ENCODE results near the gene WDR18. TPM values are rescaled to one million over a fixed set of nuclear protein-coding genes. Genes with fewer than 3 reads are reported as not detected.
A peak's percentile ranks its signal among the peaks of the same experiment; 100 is the strongest.

Gene WDR18
- total RNA-seq, 1 experiment from 2014 or later, result 43.3 TPM

- H3K4me3 Mint-ChIP-seq (ENCODE audit: low read depth, unreplicated experiment), result no peak overlapping the region
Observed at GRCh38 chr19:980133-980998, 3.8 kb upstream of the WDR18 start.

DNA sequence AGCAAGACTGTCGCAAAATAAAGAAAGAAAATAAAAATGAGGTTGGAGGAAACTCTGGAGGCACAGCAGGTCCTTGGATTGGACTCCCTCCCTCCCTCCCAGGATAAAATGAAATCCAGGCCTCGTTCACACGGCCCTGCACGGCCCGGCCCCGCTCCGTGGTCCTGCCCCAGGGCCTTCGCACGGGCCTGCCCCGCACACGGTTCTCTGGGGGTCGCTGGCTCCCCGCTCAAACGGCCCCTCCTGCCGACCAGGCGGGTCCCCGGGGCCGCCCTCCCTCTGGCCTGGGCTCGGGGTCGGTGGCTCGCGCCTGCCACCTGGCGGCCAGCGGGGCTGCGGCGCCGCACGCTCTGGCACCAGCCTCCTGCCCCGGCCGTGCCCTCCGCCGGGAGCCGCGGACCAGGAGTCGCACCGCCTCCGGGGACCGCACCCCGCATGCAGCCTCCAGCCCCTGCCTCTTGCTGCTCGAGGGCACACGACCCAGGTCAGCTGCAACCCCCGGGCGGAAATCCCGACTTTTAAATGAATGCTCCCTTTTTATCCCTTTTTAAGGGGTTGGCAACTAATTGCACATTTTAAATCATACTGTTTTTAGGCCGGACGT is 1.5 kb upstream of the WDR18 start:
- TF ChIP-seq, protein P1, sequence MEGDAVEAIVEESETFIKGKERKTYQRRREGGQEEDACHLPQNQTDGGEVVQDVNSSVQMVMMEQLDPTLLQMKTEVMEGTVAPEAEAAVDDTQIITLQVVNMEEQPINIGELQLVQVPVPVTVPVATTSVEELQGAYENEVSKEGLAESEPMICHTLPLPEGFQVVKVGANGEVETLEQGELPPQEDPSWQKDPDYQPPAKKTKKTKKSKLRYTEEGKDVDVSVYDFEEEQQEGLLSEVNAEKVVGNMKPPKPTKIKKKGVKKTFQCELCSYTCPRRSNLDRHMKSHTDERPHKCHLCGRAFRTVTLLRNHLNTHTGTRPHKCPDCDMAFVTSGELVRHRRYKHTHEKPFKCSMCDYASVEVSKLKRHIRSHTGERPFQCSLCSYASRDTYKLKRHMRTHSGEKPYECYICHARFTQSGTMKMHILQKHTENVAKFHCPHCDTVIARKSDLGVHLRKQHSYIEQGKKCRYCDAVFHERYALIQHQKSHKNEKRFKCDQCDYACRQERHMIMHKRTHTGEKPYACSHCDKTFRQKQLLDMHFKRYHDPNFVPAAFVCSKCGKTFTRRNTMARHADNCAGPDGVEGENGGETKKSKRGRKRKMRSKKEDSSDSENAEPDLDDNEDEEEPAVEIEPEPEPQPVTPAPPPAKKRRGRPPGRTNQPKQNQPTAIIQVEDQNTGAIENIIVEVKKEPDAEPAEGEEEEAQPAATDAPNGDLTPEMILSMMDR (IDR thresholded peaks at IDR 0.05; ENCODE audit: unreplicated experiment), result peak; percentile 81
- no TSS peak for BruUV-seq (replicated peaks)
- Mint-ChIP-seq H3K4me1 (ENCODE audit: low read depth, unreplicated experiment) (no peaks in the 10 kb centered on the region), H3K36me3 (ENCODE audit: insufficient read depth, unreplicated experiment) (peaks cover 19% of the 10 kb centered on the region), H3K27ac (ENCODE audit: unreplicated experiment) (no peak overlapping the region), H3K27me3 (ENCODE audit: unreplicated experiment) (no peaks in the 10 kb centered on the region), H3K4me3 (ENCODE audit: low read depth, unreplicated experiment) (no peak overlapping the region), H3K9me3 (ENCODE audit: low read depth, unreplicated experiment) (no peaks in the 10 kb centered on the region)
- CTCF ChIA-PET, result interaction anchor here (1.2 kb wide), 1 partner anchor 59 kb away, joined by 3 read pairs; no protein-coding TSS in a partner anchor
- intact Hi-C loops (cut with micrococcal nuclease; ENCODE audit: unreplicated experiment), result loop anchor here (1.0 kb wide), 1 partner anchor 61 kb away; no protein-coding TSS in a partner anchor
- peak; percentile 76 for DNase-seq

More at GRCh38 chr19:980133-980998, 3.8 kb upstream of the WDR18 start:
- Mint-ChIP-seq H3K27me3 (ENCODE audit: unreplicated experiment) (no peaks in the 10 kb centered on the region), H3K27ac (ENCODE audit: unreplicated experiment) (no peak overlapping the region), H3K9me3 (ENCODE audit: low read depth, unreplicated experiment) (no peaks in the 10 kb centered on the region), H3K36me3 (ENCODE audit: insufficient read depth, unreplicated experiment) (peaks cover 14% of the 10 kb centered on the region), H3K4me1 (ENCODE audit: low read depth, unreplicated experiment) (no peaks in the 10 kb centered on the region)
- CTCF ChIA-PET, result no interaction called here
- peak; percentile 18 for DNase-seq
- intact Hi-C loops (cut with micrococcal nuclease; ENCODE audit: unreplicated experiment), result no loop called here
- TF ChIP-seq, protein P1 (IDR thresholded peaks at IDR 0.05; ENCODE audit: unreplicated experiment), result no peak
- no TSS peak for BruUV-seq (replicated peaks)

- no peaks in the 10 kb centered on the region for H3K9me3 Mint-ChIP-seq (ENCODE audit: low read depth, unreplicated experiment)
- H3K36me3 Mint-ChIP-seq (ENCODE audit: insufficient read depth, unreplicated experiment), result peaks cover 19% of the 10 kb centered on the region
- no peak overlapping the region for H3K27ac Mint-ChIP-seq (ENCODE audit: unreplicated experiment)
- H3K4me3 Mint-ChIP-seq (ENCODE audit: low read depth, unreplicated experiment), result peak overlapping the region; percentile 87
- no peak for DNase-seq
- no peaks in the 10 kb centered on the region for H3K4me1 Mint-ChIP-seq (ENCODE audit: low read depth, unreplicated experiment)
- CTCF ChIA-PET, result no interaction called here
- intact Hi-C loops (cut with micrococcal nuclease; ENCODE audit: unreplicated experiment), result no loop called here
- no peaks in the 10 kb centered on the region for H3K27me3 Mint-ChIP-seq (ENCODE audit: unreplicated experiment)
- BruUV-seq (replicated peaks), result no TSS peak
- TF ChIP-seq, protein P1 (IDR thresholded peaks at IDR 0.05; ENCODE audit: unreplicated experiment), result no peak
Observed at GRCh38 chr19:986083-986482, 1.9 kb downstream of the WDR18 start.

GRCh38 chr19:988081-988480 is 3.9 kb downstream of the WDR18 start:
- TF ChIP-seq, protein P1 (IDR thresholded peaks at IDR 0.05; ENCODE audit: unreplicated experiment), result no peak
- Mint-ChIP-seq H3K27ac (ENCODE audit: unreplicated experiment) (no peak overlapping the region), H3K27me3 (ENCODE audit: unreplicated experiment) (no peaks in the 10 kb centered on the region), H3K4me3 (ENCODE audit: low read depth, unreplicated experiment) (no peak overlapping the region), H3K4me1 (ENCODE audit: low read depth, unreplicated experiment) (no peaks in the 10 kb centered on the region), H3K9me3 (ENCODE audit: low read depth, unreplicated experiment) (no peaks in the 10 kb centered on the region), H3K36me3 (ENCODE audit: insufficient read depth, unreplicated experiment) (peaks cover 19% of the 10 kb centered on the region)
- no peak for DNase-seq
- BruUV-seq (replicated peaks), result no TSS peak
- intact Hi-C loops (cut with micrococcal nuclease; ENCODE audit: unreplicated experiment), result no loop called here
- CTCF ChIA-PET, result no interaction called here

All from Calu3 (cell line).